ENCODE results near the gene PPP1R12C. TPM values are rescaled to one million over a fixed set of nuclear protein-coding genes. Genes with fewer than 3 reads are reported as not detected.

The PPP1R12C gene
- polyA plus RNA-seq, 4 donors, result 67.6 to 103 (median 74.7) TPM

- no peak for DNase-seq (ENCODE audit: low read depth in 4 of 4, low spot score in 3 of 4)
Observed at GRCh38 chr19:55050749-55051532, 66.5 kb downstream of the PPP1R12C start.

GRCh38 chr19:55048446-55048845 lies 69.0 kb downstream of the PPP1R12C start:
- no peak for DNase-seq (ENCODE audit: low read depth in 4 of 4, low spot score in 3 of 4)

- no peak for DNase-seq (ENCODE audit: low read depth in 4 of 4, low spot score in 3 of 4)
Observed at GRCh38 chr19:55047951-55048350, 69.5 kb downstream of the PPP1R12C start.

- DNase-seq (ENCODE audit: low read depth in 4 of 4, low spot score in 3 of 4), result no peak
Observed at GRCh38 chr19:55046975-55047622, 70.3 kb downstream of the PPP1R12C start.

- DNase-seq (ENCODE audit: low read depth in 4 of 4, low spot score in 3 of 4), result no peak
Observed at GRCh38 chr19:55044771-55045716, 72.4 kb downstream of the PPP1R12C start.

GRCh38 chr19:55044286-55044685 lies 73.2 kb downstream of the PPP1R12C start:
- no peak for DNase-seq (ENCODE audit: low read depth in 4 of 4, low spot score in 3 of 4)

GRCh38 chr19:55042688-55043087 lies 74.7 kb downstream of the PPP1R12C start:
- DNase-seq (ENCODE audit: low read depth in 4 of 4, low spot score in 3 of 4), result no peak

- DNase-seq (ENCODE audit: low read depth in 4 of 4, low spot score in 3 of 4), result no peak
Observed at GRCh38 chr19:55042344-55042678, 75.1 kb downstream of the PPP1R12C start.

- no peak for DNase-seq (ENCODE audit: low read depth in 4 of 4, low spot score in 3 of 4)
Observed at GRCh38 chr19:55041627-55042343, 75.7 kb downstream of the PPP1R12C start.

- DNase-seq (ENCODE audit: low read depth in 4 of 4, low spot score in 3 of 4), result no peak
Observed at GRCh38 chr19:55041244-55041626, 76.2 kb downstream of the PPP1R12C start.

Other genes with a start within 250 kb of the PPP1R12C start
- gene FCAR, start 243.4 kb downstream of the PPP1R12C start, polyA plus RNA-seq (ENCODE audit: insufficient read length in 4 of 4), result under 1 TPM in 3 of 4 donors, not detected in 1; 0.17 to 0.49 (median 0.30) TPM
- gene NCR1, start 211.5 kb downstream of the PPP1R12C start, polyA plus RNA-seq (ENCODE audit: insufficient read length in 4 of 4), result under 1 TPM in 2 of 4 donors, not detected in 2; 0.10 to 0.22 TPM
- under 1 TPM in 1 of 4 donors, not detected in 3; 0.03 TPM for gene NLRP7, start 170.1 kb downstream of the PPP1R12C start, polyA plus RNA-seq (ENCODE audit: insufficient read length in 4 of 4)
- 10 to 100 TPM in 3 of 4 donors, 1 to 10 TPM in 1; 5.6 to 22.0 (median 17.8) TPM for gene NLRP2, start 151.3 kb downstream of the PPP1R12C start, polyA plus RNA-seq (ENCODE audit: insufficient read length in 4 of 4)
- gene GP6, start 79.4 kb downstream of the PPP1R12C start, polyA plus RNA-seq (ENCODE audit: insufficient read length in 4 of 4), result 1 to 10 TPM in 1 of 4 donors, under 1 TPM in 3; 0.35 to 1.2 (median 0.50) TPM
- 10 to 100 TPM; 14.6 to 19.8 (median 17.8) TPM for gene RDH13, start 54.5 kb downstream of the PPP1R12C start, polyA plus RNA-seq (ENCODE audit: insufficient read length in 4 of 4)
- gene EPS8L1, start 41.8 kb downstream of the PPP1R12C start, polyA plus RNA-seq (ENCODE audit: insufficient read length in 4 of 4), result 10 to 100 TPM; 45.5 to 62.7 (median 55.4) TPM
- gene TNNT1, start 31.6 kb upstream of the PPP1R12C start, polyA plus RNA-seq (ENCODE audit: insufficient read length in 4 of 4), result 1 to 10 TPM; 2.9 to 6.0 (median 4.4) TPM
- gene TNNI3, start 40.1 kb upstream of the PPP1R12C start, polyA plus RNA-seq (ENCODE audit: insufficient read length in 4 of 4), result 1 to 10 TPM; 3.1 to 5.3 (median 3.9) TPM
- 10 to 100 TPM in 1 of 4 donors, 1 to 10 TPM in 3; 8.1 to 10.9 (median 8.3) TPM for gene DNAAF3, start 49.0 kb upstream of the PPP1R12C start, polyA plus RNA-seq (ENCODE audit: insufficient read length in 4 of 4)
- under 1 TPM; 0.13 to 0.56 (median 0.29) TPM for gene SYT5, start 62.7 kb upstream of the PPP1R12C start, polyA plus RNA-seq (ENCODE audit: insufficient read length in 4 of 4)
- under 1 TPM in 3 of 4 donors, not detected in 1; 0.10 to 0.49 (median 0.27) TPM for gene PTPRH, start 91.9 kb upstream of the PPP1R12C start, polyA plus RNA-seq (ENCODE audit: insufficient read length in 4 of 4)
- 1 to 10 TPM; 2.9 to 4.5 (median 3.9) TPM for gene TMEM86B, start 111.1 kb upstream of the PPP1R12C start, polyA plus RNA-seq (ENCODE audit: insufficient read length in 4 of 4)
- 10 to 100 TPM; 38.9 to 50.9 (median 44.2) TPM for gene PPP6R1, start 141.4 kb upstream of the PPP1R12C start, polyA plus RNA-seq (ENCODE audit: insufficient read length in 4 of 4)
- gene HSPBP1, start 162.5 kb upstream of the PPP1R12C start, polyA plus RNA-seq (ENCODE audit: insufficient read length in 4 of 4), result 10 to 100 TPM; 25.7 to 47.7 (median 29.7) TPM
- gene BRSK1, start 166.4 kb upstream of the PPP1R12C start, polyA plus RNA-seq (ENCODE audit: insufficient read length in 4 of 4), result 10 to 100 TPM; 14.1 to 16.7 (median 16.2) TPM
- 1 to 10 TPM in 3 of 4 donors, under 1 TPM in 1; 0.72 to 1.6 (median 1.4) TPM for gene TMEM150B, start 207.7 kb upstream of the PPP1R12C start, polyA plus RNA-seq (ENCODE audit: insufficient read length in 4 of 4)
- 10 to 100 TPM; 14.0 to 25.5 (median 16.9) TPM for gene KMT5C, start 222.2 kb upstream of the PPP1R12C start, polyA plus RNA-seq (ENCODE audit: insufficient read length in 4 of 4)
- gene COX6B2, start 237.1 kb upstream of the PPP1R12C start, polyA plus RNA-seq (ENCODE audit: insufficient read length in 4 of 4), result 1 to 10 TPM in 1 of 4 donors, under 1 TPM in 3; 0.45 to 1.5 (median 0.72) TPM
- under 1 TPM; 0.10 to 0.25 (median 0.16) TPM for gene GARIN5B, start 245.6 kb upstream of the PPP1R12C start, polyA plus RNA-seq (ENCODE audit: insufficient read length in 4 of 4)